HepG2 (cell line): Measurements from ENCODE around the gene RAD23A. TPM values are rescaled to one million over a fixed set of nuclear protein-coding genes. Genes with fewer than 3 reads are reported as not detected.

Experiments used
- DPF2 ChIP-seq: sonication (generic); formaldehyde crosslinking; IDR thresholded peaks from 2 replicates; pipeline ENCODE4 v1.4.0; 2020; ENCODE audit warnings: mild to moderate bottlenecking, low read depth, missing genetic modification reagents, borderline replicate concordance
- E2F5 ChIP-seq: sonication (generic); formaldehyde crosslinking; conservative IDR thresholded peaks from 2 replicates; pipeline ENCODE4 v1.4.0; 2020; ENCODE audit warnings: missing genetic modification reagents
- JDP2 ChIP-seq: sonication (generic); formaldehyde crosslinking; IDR thresholded peaks from 2 replicates; pipeline ENCODE4 v1.8.1; 2022; ENCODE audit warnings: missing genetic modification reagents, borderline replicate concordance
- SP5 ChIP-seq: IDR thresholded peaks from 2 replicates; pipeline ENCODE4 v1.6.1; 2016; ENCODE audit warnings: low read depth, borderline replicate concordance
- STAT6 ChIP-seq: sonication (generic); formaldehyde crosslinking; IDR thresholded peaks from 2 replicates; pipeline ENCODE4 v1.4.0; 2020; ENCODE audit warnings: missing genetic modification reagents, mild to moderate bottlenecking, borderline replicate concordance
- ZBTB4 ChIP-seq: sonication (generic); formaldehyde crosslinking; IDR thresholded peaks from 2 replicates; pipeline ENCODE4 v1.4.0; 2020; ENCODE audit warnings: missing genetic modification reagents, mild to moderate bottlenecking, borderline replicate concordance
- ZBTB44 ChIP-seq: sonication (generic); formaldehyde crosslinking; IDR thresholded peaks from 2 replicates; pipeline ENCODE4 v1.4.0; 2020; ENCODE audit warnings: missing genetic modification reagents
- ZC3H4 ChIP-seq: sonication (generic); formaldehyde crosslinking; IDR thresholded peaks from 2 replicates; pipeline ENCODE4 v1.4.0; 2020; ENCODE audit warnings: missing genetic modification reagents, borderline replicate concordance
- ZGPAT ChIP-seq: IDR thresholded peaks from 2 replicates; pipeline ENCODE4 v1.6.1; 2016; ENCODE audit warnings: mild to moderate bottlenecking
- ZNF569 ChIP-seq: sonication (generic); formaldehyde crosslinking; IDR thresholded peaks from 2 replicates; pipeline ENCODE4 v1.5.0; 2020; ENCODE audit warnings: mild to moderate bottlenecking, missing genetic modification reagents, moderate library complexity, borderline replicate concordance
- ZNF652 ChIP-seq: IDR thresholded peaks from 2 replicates; pipeline ENCODE4 v1.6.1; 2016; ENCODE audit warnings: low read depth, borderline replicate concordance
- ZNF761 ChIP-seq: sonication (generic); formaldehyde crosslinking; conservative IDR thresholded peaks from 2 replicates; pipeline ENCODE4 v1.4.0; 2020; ENCODE audit warnings: mild to moderate bottlenecking, missing genetic modification reagents
- ZNF788 ChIP-seq: sonication (generic); formaldehyde crosslinking; IDR thresholded peaks from 2 replicates; pipeline ENCODE4 v1.5.0; 2020; ENCODE audit warnings: mild to moderate bottlenecking, missing genetic modification reagents, borderline replicate concordance
- ZNF878 ChIP-seq: sonication (generic); formaldehyde crosslinking; IDR thresholded peaks from 2 replicates; pipeline ENCODE4 v1.8.1; 2023; ENCODE audit warnings: mild to moderate bottlenecking, missing genetic modification reagents, moderate library complexity
- polyA plus RNA-seq, 8 experiments: library from polyadenylated mRNA; depleted of rRNA in 3 of 8; stranded (reverse) in 7 of 8; unstranded in 1 of 8; fragments of >200 nt; fragmentation: Illumina TruSeq in 4 of 8; extraction: Trizol in 4 of 8; gene quantifications; 2 replicates each; pipeline versions ENCODE4 v1.2.1 to v1.2.3, GENCODE V29; 2011 to 2016; ENCODE audit warnings: low read depth in 4 of 8, missing spikeins in 1 of 8, mixed read lengths in 1 of 8; ENCODE audit not compliant: insufficient read depth in 1 of 8
- total RNA-seq, 5 experiments: library from RNA; depleted of rRNA; stranded (reverse); fragments of >200 nt; fragmentation: Illumina TruSeq; extraction: Trizol; gene quantifications; 2 replicates each; pipeline ENCODE4 v1.2.3, GENCODE V29; 2016; ENCODE audit warnings: low read depth in 1 of 5

RAD23A gene
- total and polyA plus RNA-seq, 2 of the 13 experiments (the other 11 are each of a cell fraction or from before 2014, with no cell fraction given): 42.5 to 54.2 TPM

GRCh38 chr19:12965017-12965811, 19.6 kb downstream of the RAD23A start (continued):
- TF ChIP-seq ZC3H4 (CRISPR knock-in tag): no peak
- TF ChIP-seq SP5: no peak
- TF ChIP-seq ZNF788 (CRISPR knock-in tag): no peak; the same call in 1 of the 2 replicates
- TF ChIP-seq JDP2 (CRISPR knock-in tag): no peak
- no peak; the same call in 1 of the 2 replicates for TF ChIP-seq E2F5 (CRISPR knock-in tag)
- no peak for TF ChIP-seq ZNF761 (CRISPR knock-in tag)
- no peak; the same call in 1 of the 2 replicates for TF ChIP-seq ZNF652 (CRISPR knock-in tag)
- TF ChIP-seq DPF2 (CRISPR knock-in tag): no peak
- TF ChIP-seq STAT6: no peak
- no peak for TF ChIP-seq ZBTB4 (CRISPR knock-in tag)
- TF ChIP-seq ZBTB44 (CRISPR knock-in tag): no peak
- no peak; the same call in 1 of the 2 replicates for TF ChIP-seq ZGPAT
- 0 out of 2 replicates have a peak, but pooled peaks have one; percentile 34 for TF ChIP-seq ZNF878 (CRISPR knock-in tag)
- TF ChIP-seq ZNF569: no peak
